ENCODE measurements around the gene XIST. TPM values are rescaled to one million over a fixed set of nuclear protein-coding genes. Genes with fewer than 3 reads are reported as not detected.

The XIST gene
- total RNA-seq, 1 donor: under 0.01 TPM

DNA sequence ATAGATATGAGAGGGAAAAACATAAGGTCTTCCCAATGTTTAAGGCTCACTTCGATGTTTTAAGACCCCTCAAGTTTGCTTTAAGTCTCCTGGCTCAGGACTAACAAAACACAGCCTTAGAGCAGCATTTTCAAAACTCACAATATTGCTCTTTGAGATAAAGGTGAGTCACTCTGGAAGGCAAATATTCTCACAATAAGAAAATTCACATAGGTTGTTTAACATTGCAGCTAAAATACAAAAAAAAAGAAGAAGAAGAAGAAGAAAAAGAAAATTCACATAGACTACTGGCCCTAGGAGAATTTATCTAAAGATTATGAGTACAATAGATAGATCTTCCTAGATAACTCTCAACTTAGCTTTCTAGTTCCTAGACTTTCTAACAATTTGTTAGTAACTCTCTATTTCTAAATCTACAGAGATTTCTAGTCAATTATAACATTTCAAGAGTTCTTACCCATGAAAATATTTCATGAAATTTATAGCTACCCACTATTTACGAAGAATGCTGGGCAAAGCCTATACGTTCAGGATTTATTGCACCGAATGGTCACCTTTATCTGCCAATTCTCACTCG is 22.5 kb downstream of the XIST start:
- H3K27ac ChIP-seq (ENCODE audit: low read depth, low read length): no peak overlapping the region
- H4K20me1 ChIP-seq (ENCODE audit: insufficient read depth, low read length): peaks cover 85% of the 10 kb centered on the region
- TF ChIP-seq, protein P1, sequence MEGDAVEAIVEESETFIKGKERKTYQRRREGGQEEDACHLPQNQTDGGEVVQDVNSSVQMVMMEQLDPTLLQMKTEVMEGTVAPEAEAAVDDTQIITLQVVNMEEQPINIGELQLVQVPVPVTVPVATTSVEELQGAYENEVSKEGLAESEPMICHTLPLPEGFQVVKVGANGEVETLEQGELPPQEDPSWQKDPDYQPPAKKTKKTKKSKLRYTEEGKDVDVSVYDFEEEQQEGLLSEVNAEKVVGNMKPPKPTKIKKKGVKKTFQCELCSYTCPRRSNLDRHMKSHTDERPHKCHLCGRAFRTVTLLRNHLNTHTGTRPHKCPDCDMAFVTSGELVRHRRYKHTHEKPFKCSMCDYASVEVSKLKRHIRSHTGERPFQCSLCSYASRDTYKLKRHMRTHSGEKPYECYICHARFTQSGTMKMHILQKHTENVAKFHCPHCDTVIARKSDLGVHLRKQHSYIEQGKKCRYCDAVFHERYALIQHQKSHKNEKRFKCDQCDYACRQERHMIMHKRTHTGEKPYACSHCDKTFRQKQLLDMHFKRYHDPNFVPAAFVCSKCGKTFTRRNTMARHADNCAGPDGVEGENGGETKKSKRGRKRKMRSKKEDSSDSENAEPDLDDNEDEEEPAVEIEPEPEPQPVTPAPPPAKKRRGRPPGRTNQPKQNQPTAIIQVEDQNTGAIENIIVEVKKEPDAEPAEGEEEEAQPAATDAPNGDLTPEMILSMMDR (IDR thresholded peaks at IDR 0.05; ENCODE audit: extremely low read depth, low read depth, low read length): no peak
- H3K4me2 ChIP-seq (ENCODE audit: insufficient read depth, low read length): no peak overlapping the region
- no peaks in the 10 kb centered on the region for H3K4me1 ChIP-seq (ENCODE audit: insufficient read depth, low read length)
- H2AFZ ChIP-seq (ENCODE audit: low read length): no peak overlapping the region
- no peak overlapping the region for H3K4me3 ChIP-seq (ENCODE audit: insufficient read depth, low read length)
- peak; percentile 47 for DNase-seq (ENCODE audit: insufficient read length, low spot score, missing footprints)
- no peaks in the 10 kb centered on the region for H3K9me3 ChIP-seq (ENCODE audit: low read depth, low read length)
- peaks cover 79% of the 10 kb centered on the region for H3K79me2 ChIP-seq (ENCODE audit: insufficient read depth, low read length)
- peaks cover 58% of the 10 kb centered on the region for H3K36me3 ChIP-seq (ENCODE audit: insufficient read depth, low read length)
- no peaks in the 10 kb centered on the region for H3K27me3 ChIP-seq (ENCODE audit: insufficient read depth, low read length)

DNA sequence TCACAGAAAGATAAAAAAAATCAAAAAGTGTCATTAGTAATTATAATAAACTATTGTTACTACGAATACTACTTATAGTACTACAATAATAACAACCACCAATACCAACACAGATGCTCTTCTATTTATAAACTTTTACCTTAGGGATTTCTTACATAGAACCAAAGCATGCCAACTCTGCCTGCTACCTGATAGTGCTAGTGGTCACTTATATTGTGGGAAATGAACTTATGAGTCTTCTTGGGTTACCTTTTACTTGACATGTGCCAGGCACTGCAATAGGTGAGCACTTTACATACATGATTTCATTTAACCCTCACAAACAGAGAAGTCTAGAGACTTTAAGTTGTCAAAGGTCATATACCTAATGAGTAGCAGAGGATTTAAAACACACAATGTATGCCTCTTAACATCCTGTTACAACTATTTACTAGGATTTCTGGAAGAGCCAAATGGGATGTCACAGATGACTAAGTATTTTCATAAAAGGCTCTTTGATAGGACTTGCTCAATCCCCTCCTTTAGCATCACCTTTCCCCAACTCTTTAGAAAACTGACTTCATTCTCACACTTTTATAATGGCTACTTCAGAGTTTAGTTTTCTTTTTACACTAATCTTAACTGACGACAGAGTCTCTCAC is 24.3 kb downstream of the XIST start:
- Histone ChIP-seq H3K27me3 (ENCODE audit: insufficient read depth, low read length) (no peaks in the 10 kb centered on the region), H3K27ac (ENCODE audit: low read depth, low read length) (no peak overlapping the region), H2AFZ (ENCODE audit: low read length) (no peak overlapping the region), H3K4me2 (ENCODE audit: insufficient read depth, low read length) (no peak overlapping the region), H3K79me2 (ENCODE audit: insufficient read depth, low read length) (peaks cover 63% of the 10 kb centered on the region), H4K20me1 (ENCODE audit: insufficient read depth, low read length) (peaks cover 87% of the 10 kb centered on the region), H3K9me3 (ENCODE audit: low read depth, low read length) (no peaks in the 10 kb centered on the region), H3K36me3 (ENCODE audit: insufficient read depth, low read length) (peaks cover 58% of the 10 kb centered on the region), H3K4me1 (ENCODE audit: insufficient read depth, low read length) (no peaks in the 10 kb centered on the region), H3K4me3 (ENCODE audit: insufficient read depth, low read length) (no peak overlapping the region)
- TF ChIP-seq, protein P1 (IDR thresholded peaks at IDR 0.05; ENCODE audit: extremely low read depth, low read depth, low read length): no peak
- DNase-seq (ENCODE audit: insufficient read length, low spot score, missing footprints): no peak

DNA sequence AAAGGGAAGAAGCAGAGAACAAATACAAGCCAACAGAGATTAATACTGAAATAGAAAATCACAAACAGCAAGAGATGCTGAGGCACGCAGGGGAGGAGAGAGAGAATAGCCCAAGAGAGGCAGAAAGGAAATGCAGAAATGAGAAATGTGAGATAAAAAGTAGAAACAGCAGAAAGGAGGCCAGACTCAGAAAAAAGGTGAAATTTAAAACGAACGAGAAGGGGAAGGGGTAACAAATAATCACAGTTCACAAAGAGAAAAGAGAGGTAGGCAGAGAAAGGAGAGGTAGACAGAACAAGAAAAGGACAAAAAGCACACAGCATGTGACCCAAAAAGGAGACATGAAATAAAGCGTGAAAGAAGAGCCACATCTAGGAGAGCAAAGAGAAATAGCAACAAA is 25.1 kb downstream of the XIST start:
- Histone ChIP-seq H3K9me3 (ENCODE audit: low read depth, low read length) (no peaks in the 10 kb centered on the region), H3K4me3 (ENCODE audit: insufficient read depth, low read length) (no peak overlapping the region), H3K27me3 (ENCODE audit: insufficient read depth, low read length) (no peaks in the 10 kb centered on the region), H3K27ac (ENCODE audit: low read depth, low read length) (no peak overlapping the region), H4K20me1 (ENCODE audit: insufficient read depth, low read length) (peaks cover 83% of the 10 kb centered on the region), H3K4me2 (ENCODE audit: insufficient read depth, low read length) (no peak overlapping the region), H3K79me2 (ENCODE audit: insufficient read depth, low read length) (peaks cover 56% of the 10 kb centered on the region), H3K4me1 (ENCODE audit: insufficient read depth, low read length) (no peaks in the 10 kb centered on the region), H2AFZ (ENCODE audit: low read length) (no peak overlapping the region), H3K36me3 (ENCODE audit: insufficient read depth, low read length) (peaks cover 52% of the 10 kb centered on the region)
- no peak for DNase-seq (ENCODE audit: insufficient read length, low spot score, missing footprints)
- TF ChIP-seq, protein P1 (IDR thresholded peaks at IDR 0.05; ENCODE audit: extremely low read depth, low read depth, low read length): no peak

DNA sequence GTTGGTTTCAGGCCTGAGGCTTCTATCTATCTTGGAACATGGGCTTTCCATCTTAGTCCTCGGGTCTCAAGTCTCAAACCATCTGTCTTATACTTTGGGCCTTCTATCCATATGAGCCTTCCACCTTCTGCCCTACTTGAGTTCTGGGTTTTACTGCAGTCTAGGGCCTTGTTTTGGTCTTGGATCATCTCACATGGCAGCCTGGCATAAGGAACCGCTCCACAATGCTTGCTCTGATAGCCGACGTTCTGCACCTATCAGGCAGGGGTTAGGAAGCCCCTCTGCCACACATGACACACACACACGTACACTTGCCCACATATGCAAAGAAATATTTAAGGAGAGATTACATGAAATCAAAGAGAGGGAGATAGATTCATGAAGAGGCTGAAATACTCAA is 25.5 kb downstream of the XIST start:
- Histone ChIP-seq H3K36me3 (ENCODE audit: insufficient read depth, low read length) (peaks cover 51% of the 10 kb centered on the region), H4K20me1 (ENCODE audit: insufficient read depth, low read length) (peaks cover 85% of the 10 kb centered on the region), H3K79me2 (ENCODE audit: insufficient read depth, low read length) (peaks cover 54% of the 10 kb centered on the region), H2AFZ (ENCODE audit: low read length) (no peak overlapping the region), H3K27me3 (ENCODE audit: insufficient read depth, low read length) (no peaks in the 10 kb centered on the region), H3K4me2 (ENCODE audit: insufficient read depth, low read length) (no peak overlapping the region), H3K4me1 (ENCODE audit: insufficient read depth, low read length) (no peaks in the 10 kb centered on the region), H3K4me3 (ENCODE audit: insufficient read depth, low read length) (no peak overlapping the region), H3K27ac (ENCODE audit: low read depth, low read length) (no peak overlapping the region), H3K9me3 (ENCODE audit: low read depth, low read length) (no peaks in the 10 kb centered on the region)
- TF ChIP-seq, protein P1 (IDR thresholded peaks at IDR 0.05; ENCODE audit: extremely low read depth, low read depth, low read length): no peak
- DNase-seq (ENCODE audit: insufficient read length, low spot score, missing footprints): no peak

Data from osteoblast (primary cell).